SH-SY5Y (cell line): Measurements from ENCODE around the gene PXMP4.

ENCODE experiments used
- GATA2 ChIP-seq: IDR thresholded peaks from 2 replicates; pipeline ENCODE4 v1.6.1; 2011; ENCODE audit warnings: mild to moderate bottlenecking, low read depth, low read length
- GATA3 ChIP-seq: IDR thresholded peaks from 2 replicates; pipeline ENCODE4 v1.6.1; 2011; ENCODE audit warnings: low read depth, mild to moderate bottlenecking, low read length, moderate library complexity

PXMP4 gene

GRCh38 chr20:33719989-33720709, at the start of gene PXMP4:
Gene PXMP4 (minus strand): TSS chr20:33720310. CDS start chr20:33720207, 103 bp downstream.
- TF ChIP-seq GATA3: no peak
- TF ChIP-seq GATA2: no peak

- no peak for TF ChIP-seq GATA3
- no peak for TF ChIP-seq GATA2
Measured at GRCh38 chr20:33769043-33769442, 48.9 kb upstream of the PXMP4 start.

- TF ChIP-seq GATA2: no peak
- TF ChIP-seq GATA3: no peak
Measured at GRCh38 chr20:33767777-33768138, 47.6 kb upstream of the PXMP4 start.

GRCh38 chr20:33766686-33767085, 46.6 kb upstream of the PXMP4 start:
- TF ChIP-seq GATA2: no peak
- TF ChIP-seq GATA3: no peak

- TF ChIP-seq GATA2 (no peak), GATA3 (no peak)
Measured at GRCh38 chr20:33765592-33765991, 45.5 kb upstream of the PXMP4 start.

GRCh38 chr20:33765099-33765498, 45.0 kb upstream of the PXMP4 start:
- no peak for TF ChIP-seq GATA3
- no peak for TF ChIP-seq GATA2

- no peak for TF ChIP-seq GATA2
- no peak for TF ChIP-seq GATA3
Measured at GRCh38 chr20:33761698-33762250, 41.7 kb upstream of the PXMP4 start.

- TF ChIP-seq GATA3 (no peak), GATA2 (no peak)
Measured at GRCh38 chr20:33757458-33757857, 37.3 kb upstream of the PXMP4 start.

GRCh38 chr20:33757046-33757445, 36.9 kb upstream of the PXMP4 start:
- TF ChIP-seq GATA3: no peak
- TF ChIP-seq GATA2: no peak

GRCh38 chr20:33753763-33754162, 33.7 kb upstream of the PXMP4 start:
- TF ChIP-seq GATA3: no peak
- no peak for TF ChIP-seq GATA2

GRCh38 chr20:33753143-33753542, 33.0 kb upstream of the PXMP4 start:
- TF ChIP-seq GATA3 (no peak), GATA2 (no peak)

- TF ChIP-seq GATA2 (no peak), GATA3 (no peak)
Measured at GRCh38 chr20:33751775-33752174, 31.7 kb upstream of the PXMP4 start.

GRCh38 chr20:33746325-33746998, 26.4 kb upstream of the PXMP4 start:
- TF ChIP-seq GATA2 (no peak), GATA3 (no peak)

GRCh38 chr20:33744773-33745385, 24.8 kb upstream of the PXMP4 start:
- TF ChIP-seq GATA2 (no peak), GATA3 (no peak)
